H1 (cell line): Measurements from ENCODE around the gene MST1R.
"Not testable (repeated sequence)": the region's sequence is repeated elsewhere in the genome, so short reads cannot be mapped to it uniquely, and the experiment has no call there.

Experiments used
- ATF2 ChIP-seq: IDR thresholded peaks from 2 replicates; pipeline ENCODE4 v1.6.1; 2012; ENCODE audit warnings: low read length, inconsistent platforms
- CBX5 ChIP-seq: fragments of 300-800, 300-1000 bp; sonication (generic); IDR thresholded peaks from 2 replicates; pipeline ENCODE4 v1.7.1; 2016; ENCODE audit warnings: antibody characterized with exemption, low read length, low read depth
- CEBPB ChIP-seq: IDR thresholded peaks from 2 replicates; pipeline ENCODE4 v1.6.1; 2012; ENCODE audit warnings: low read depth, low read length
- CREB1 ChIP-seq: IDR thresholded peaks from 2 replicates; pipeline ENCODE4 v1.6.1; 2012; ENCODE audit warnings: inconsistent platforms
- CTCF ChIP-seq, 3 experiments: IDR thresholded peaks; 1 replicate in 2 of 3; 2 replicates in 1 of 3; pipeline versions ENCODE4 v1.5.1 to v1.6.1; 2011; ENCODE audit warnings: low read length in 3 of 3, mild to moderate bottlenecking in 3 of 3, inconsistent platforms in 2 of 3, low read depth in 1 of 3, moderate library complexity in 1 of 3; ENCODE audit not compliant: insufficient read depth in 1 of 3; ENCODE audit errors: control extremely low read depth in 1 of 3
- EZH2 ChIP-seq: fragments of 200-600 bp; sonication (generic); IDR thresholded peaks from 2 replicates; pipeline ENCODE4 v1.7.1; 2012; ENCODE audit warnings: low read depth, mild to moderate bottlenecking, moderate library complexity, low read length, inconsistent platforms; ENCODE audit not compliant: severe bottlenecking
- HDAC2 ChIP-seq, 2 experiments: fragments of 300-600 bp in 1 of 2; sonication (generic) in 1 of 2; IDR thresholded peaks; 2 replicates each; pipeline ENCODE4 v1.6.1; 2011 to 2012; ENCODE audit warnings: low read depth in 2 of 2, low read length in 2 of 2, mild to moderate bottlenecking in 2 of 2, moderate library complexity in 2 of 2, borderline replicate concordance in 1 of 2, inconsistent platforms in 1 of 2
- HDAC6 ChIP-seq: IDR thresholded peaks from one replicate; pipeline ENCODE4 v1.7.1; 2012; ENCODE audit warnings: low read depth, mild to moderate bottlenecking, inconsistent platforms, low read length, moderate library complexity
- MAX ChIP-seq: IDR thresholded peaks from 2 replicates; pipeline ENCODE4 v1.6.1; 2012; ENCODE audit warnings: inconsistent platforms
- POLR2A ChIP-seq, 2 experiments: IDR thresholded peaks; 1 replicate in 1 of 2; 2 replicates in 1 of 2; pipeline ENCODE4 v1.6.1; 2011; ENCODE audit warnings: low read depth in 2 of 2, low read length in 2 of 2, mild to moderate bottlenecking in 2 of 2; ENCODE audit errors: control extremely low read depth in 1 of 2
- RAD21 ChIP-seq, 2 experiments: IDR thresholded peaks in 1 of 2; conservative IDR thresholded peaks in 1 of 2; 2 replicates each; pipeline ENCODE4 v1.6.1; 2011; ENCODE audit warnings: low read depth in 2 of 2, low read length in 2 of 2, improper control_type of control experiment in 1 of 2, inconsistent platforms in 1 of 2, mild to moderate bottlenecking in 1 of 2, moderate library complexity in 1 of 2
- RBBP5 ChIP-seq: IDR thresholded peaks from 2 replicates; pipeline ENCODE4 v1.7.1; 2012; ENCODE audit warnings: low read depth, mild to moderate bottlenecking, inconsistent platforms, low read length, moderate library complexity, borderline replicate concordance
- SP2 ChIP-seq: IDR thresholded peaks from 2 replicates; pipeline ENCODE4 v1.6.1; 2012; ENCODE audit warnings: mild to moderate bottlenecking, low read length, inconsistent platforms

GRCh38 chr3:49904448-49904847, 775 bp upstream of the MST1R start:
- not testable (repeated sequence) for TF ChIP-seq EZH2; CTCF (IDR thresholded peaks at IDR 0.05; ENCODE audit: control extremely low read depth in 1 of 3, insufficient read depth in 1 of 3, low read depth in 1 of 3, low read length in 3 of 3); SP2; CEBPB; CREB1; POLR2A (IDR thresholded peaks at IDR 0.05; ENCODE audit: control extremely low read depth in 1 of 2, low read depth in 2 of 2, low read length in 2 of 2); RAD21 (IDR thresholded peaks at IDR 0.05 in 1 of 2, conservative IDR thresholded peaks at IDR 0.05 in 1 of 2; ENCODE audit: low read depth in 2 of 2, low read length in 2 of 2); ATF2; CBX5; MAX; RBBP5; HDAC6; HDAC2 (IDR thresholded peaks at IDR 0.05; ENCODE audit: borderline replicate concordance in 1 of 2, low read depth in 2 of 2, low read length in 2 of 2)
